Prostate gland (tissue), 2 donors: Measurements from ENCODE around the gene FCHSD2.

Experiments used
- CTCF ChIP-seq, 4 experiments: fragments of 200-600 bp in 2 of 4; fragments of 450-650 bp in 2 of 4; sonication (generic) in 2 of 4; IDR thresholded peaks; 1 replicate in 3 of 4; 2 replicates in 1 of 4; pipeline ENCODE4 v1.5.1; 2016 to 2019; ENCODE audit warnings: antibody characterized with exemption in 4 of 4, mild to moderate bottlenecking in 2 of 4, moderate library complexity in 2 of 4
- POLR2A ChIP-seq: fragments of 450-650 bp; IDR thresholded peaks from one replicate; pipeline ENCODE4 v1.6.1; 2016; ENCODE audit warnings: antibody characterized with exemption, mild to moderate bottlenecking
- POLR2AphosphoS5 ChIP-seq: sonication (generic); formaldehyde crosslinking; IDR thresholded peaks from one replicate; pipeline ENCODE4 v1.6.1; 2017; ENCODE audit warnings: antibody characterized with exemption

- TF ChIP-seq CTCF (IDR thresholded peaks at IDR 0.05) (no peak), POLR2A (no peak), POLR2AphosphoS5 (no peak)
Observed at GRCh38 chr11:73078631-73079030, 63.5 kb downstream of the FCHSD2 start.
